GM19035 (cell line): Measurements from ENCODE around the gene TTN.
A peak's percentile ranks its signal among the peaks of the same experiment; 100 is the strongest.

Source experiments
- ATAC-seq: cut with Tn5 transposase; IDR thresholded peaks from one replicate; pipeline ENCODE4 v1.9.1; 2021; ENCODE audit not compliant: unreplicated experiment

The TTN gene

GRCh38 chr2:178807227-178808008 lies at the start of gene TTN:
TTN (minus strand) TSS chr2:178807423; CDS start chr2:178804642, 2,781 bp downstream.
- no peak for ATAC-seq

- no peak for ATAC-seq
These were observed 47.9 kb upstream of the TTN start for GRCh38 chr2:178855151-178855550.

- ATAC-seq = no peak
These were observed 41.1 kb upstream of the TTN start for GRCh38 chr2:178848335-178848734.

GRCh38 chr2:178846458-178846802 lies 39.2 kb upstream of the TTN start:
- no peak for ATAC-seq

- no peak for ATAC-seq
These were observed 38.6 kb upstream of the TTN start for GRCh38 chr2:178845566-178846457.

- no peak for ATAC-seq
These were observed 37.5 kb upstream of the TTN start for GRCh38 chr2:178844701-178845100.

GRCh38 chr2:178844269-178844668 lies 37.0 kb upstream of the TTN start:
- ATAC-seq = no peak

- ATAC-seq = no peak
These were observed 36.5 kb upstream of the TTN start for GRCh38 chr2:178843697-178844096.

- ATAC-seq = no peak
These were observed 29.6 kb upstream of the TTN start for GRCh38 chr2:178836807-178837206.

- no peak for ATAC-seq
These were observed 26.9 kb upstream of the TTN start for GRCh38 chr2:178834086-178834485.

- ATAC-seq = no peak
These were observed 26.2 kb upstream of the TTN start for GRCh38 chr2:178833382-178833781.

GRCh38 chr2:178830451-178830850 lies 23.2 kb upstream of the TTN start:
- ATAC-seq = no peak

- no peak for ATAC-seq
These were observed 22.8 kb upstream of the TTN start for GRCh38 chr2:178829981-178830380.

GRCh38 chr2:178829299-178829960 lies 22.2 kb upstream of the TTN start:
- no peak for ATAC-seq

GRCh38 chr2:178828486-178828881 lies 21.3 kb upstream of the TTN start:
- no peak for ATAC-seq

- ATAC-seq = no peak
These were observed 20.7 kb upstream of the TTN start for GRCh38 chr2:178827739-178828485.

GRCh38 chr2:178827111-178827510 lies 19.9 kb upstream of the TTN start:
- no peak for ATAC-seq

GRCh38 chr2:178825183-178825582 lies 18.0 kb upstream of the TTN start:
- no peak for ATAC-seq

- ATAC-seq = no peak
These were observed 17.0 kb upstream of the TTN start for GRCh38 chr2:178824181-178824580.

- ATAC-seq = peak; percentile 93
These were observed 12.8 kb upstream of the TTN start for GRCh38 chr2:178819992-178820391.
